H54 (cell line): Measurements from ENCODE around the gene STK32B.

Experiments used
- DNase-seq: peaks from one replicate; pipeline ENCODE4 v3.0.0; 2011; ENCODE audit warnings: low spot score, mixed read lengths; ENCODE audit not compliant: insufficient read length
- FAIRE-seq: peaks from 3 replicates; lab custom pipeline; 2011; peaks lifted over from hg19 to GRCh38; lab: Jason Lieb, UNC
- POLR2A ChIP-seq: IDR thresholded peaks from 2 replicates; pipeline ENCODE4 v1.6.1; 2011; ENCODE audit warnings: low read depth, mild to moderate bottlenecking, low read length

STK32B gene

GRCh38 chr4:5114950-5115349 is 63.7 kb downstream of the STK32B start:
- DNase-seq (no peak), FAIRE-seq (no peak)

GRCh38 chr4:5118091-5118786 is 67.0 kb downstream of the STK32B start:
- FAIRE-seq (no peak), DNase-seq (no peak)
- no peak for TF ChIP-seq POLR2A

More at GRCh38 chr4:5114950-5115349, 63.7 kb downstream of the STK32B start:
- TF ChIP-seq POLR2A: no peak

DNA sequence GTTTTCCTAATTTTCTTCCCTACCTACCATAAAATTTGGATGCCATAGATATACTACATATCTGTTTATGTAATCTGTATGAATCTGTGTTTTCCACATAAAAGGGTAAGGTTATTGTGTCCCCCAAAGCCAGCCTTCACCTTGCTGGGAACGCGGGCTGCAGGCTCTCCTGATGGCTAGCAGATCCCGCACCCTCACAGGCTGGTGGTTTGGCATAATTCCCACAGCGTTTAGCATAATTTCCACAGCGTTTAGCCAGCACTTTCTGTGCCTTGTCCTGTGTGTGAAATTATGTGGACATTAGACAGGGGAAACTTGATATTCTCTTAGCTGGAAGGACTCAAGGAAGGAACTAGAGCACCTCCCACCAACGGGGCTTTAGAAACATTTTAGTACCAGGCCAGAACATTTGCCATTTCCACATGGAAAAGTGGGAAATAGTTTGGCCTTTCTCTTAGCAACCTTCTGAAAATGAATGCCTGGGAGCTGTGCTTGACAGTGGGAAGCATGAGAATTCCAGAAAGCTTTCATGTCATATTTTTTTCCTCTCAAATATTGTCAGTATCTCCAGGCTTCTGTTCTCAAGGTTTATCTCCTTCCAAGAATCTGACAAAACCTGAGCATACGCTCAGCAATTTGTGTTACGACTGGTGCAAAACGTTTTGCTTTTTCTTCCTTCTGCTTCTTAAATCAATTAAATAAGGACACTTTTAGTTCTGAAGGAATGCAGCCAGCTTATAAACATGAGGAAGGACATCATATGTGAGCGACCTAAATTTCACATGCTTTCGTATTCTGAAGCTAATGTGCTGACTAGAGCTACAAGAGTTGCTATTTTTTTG is 67.9 kb downstream of the STK32B start:
- TF ChIP-seq POLR2A: no peak
- DNase-seq (no peak), FAIRE-seq (no peak)

- no peak for FAIRE-seq
- no peak for DNase-seq
- no peak for TF ChIP-seq POLR2A
These were observed 68.8 kb downstream of the STK32B start for GRCh38 chr4:5120067-5120466.

- DNase-seq: no peak
- no peak for FAIRE-seq
- TF ChIP-seq POLR2A: no peak
These were observed 69.2 kb downstream of the STK32B start for GRCh38 chr4:5120468-5120867.

DNA sequence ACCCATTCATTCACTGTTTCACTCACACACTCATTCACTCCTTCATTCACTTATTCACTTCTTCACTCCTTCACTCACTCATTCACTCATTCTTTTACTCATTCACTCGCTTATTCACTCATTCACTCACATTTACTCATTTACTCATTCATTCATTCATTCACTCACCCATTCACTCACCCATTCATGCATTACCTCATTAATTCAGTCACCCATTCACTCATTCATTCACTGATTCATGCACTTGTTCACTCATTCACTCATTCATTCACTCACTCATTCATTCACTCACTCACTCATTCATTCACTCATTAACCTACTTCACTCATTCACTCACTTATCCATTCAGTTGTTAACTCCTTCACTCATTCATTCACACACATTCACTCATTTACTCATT is 70.8 kb downstream of the STK32B start:
- DNase-seq: no peak
- no peak for FAIRE-seq
- no peak for TF ChIP-seq POLR2A

GRCh38 chr4:5124876-5125275 is 73.6 kb downstream of the STK32B start:
- no peak for TF ChIP-seq POLR2A
- FAIRE-seq (no peak), DNase-seq (no peak)

DNA sequence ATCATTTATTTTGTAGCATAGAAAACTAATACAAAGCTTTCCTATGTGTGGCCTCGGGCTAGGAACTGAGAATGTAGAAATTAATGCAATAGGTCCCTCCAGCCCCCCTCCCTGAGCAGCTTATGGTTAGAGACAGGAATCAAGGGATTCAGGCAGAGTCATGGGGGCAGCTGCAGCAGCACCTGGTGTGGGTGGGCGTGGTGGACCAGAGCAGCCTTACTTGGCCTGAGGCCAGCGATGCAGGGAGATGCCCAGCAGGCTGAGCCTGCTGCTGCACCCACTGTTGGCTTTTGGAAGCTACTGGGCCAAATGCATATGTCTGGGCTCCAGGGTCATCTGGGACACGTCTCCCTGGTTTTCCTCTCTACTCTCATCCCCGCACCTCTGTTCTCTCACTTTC is 74.0 kb downstream of the STK32B start:
- DNase-seq (no peak), FAIRE-seq (no peak)
- no peak for TF ChIP-seq POLR2A

DNA sequence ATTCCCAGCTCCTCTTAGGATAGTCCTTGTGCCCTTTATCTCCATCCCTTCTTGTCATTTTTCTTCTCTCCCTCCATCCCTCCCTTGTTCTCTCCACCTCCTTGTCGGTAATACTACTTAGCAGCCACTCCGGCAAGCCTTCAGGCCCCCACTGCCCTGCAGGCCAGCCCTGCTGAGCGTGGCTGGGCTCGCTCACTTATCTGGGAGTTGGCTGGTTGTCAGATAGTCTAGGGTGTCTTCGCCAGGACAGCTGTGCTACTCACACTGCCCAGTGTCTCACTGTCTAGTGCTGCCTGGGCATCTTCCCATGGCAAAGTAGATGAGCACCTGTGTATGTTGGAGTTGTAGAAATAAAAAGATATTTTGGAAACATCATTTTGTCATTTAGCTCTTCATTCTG is 75.0 kb downstream of the STK32B start:
- no peak for FAIRE-seq
- no peak for TF ChIP-seq POLR2A
- no peak for DNase-seq

DNA sequence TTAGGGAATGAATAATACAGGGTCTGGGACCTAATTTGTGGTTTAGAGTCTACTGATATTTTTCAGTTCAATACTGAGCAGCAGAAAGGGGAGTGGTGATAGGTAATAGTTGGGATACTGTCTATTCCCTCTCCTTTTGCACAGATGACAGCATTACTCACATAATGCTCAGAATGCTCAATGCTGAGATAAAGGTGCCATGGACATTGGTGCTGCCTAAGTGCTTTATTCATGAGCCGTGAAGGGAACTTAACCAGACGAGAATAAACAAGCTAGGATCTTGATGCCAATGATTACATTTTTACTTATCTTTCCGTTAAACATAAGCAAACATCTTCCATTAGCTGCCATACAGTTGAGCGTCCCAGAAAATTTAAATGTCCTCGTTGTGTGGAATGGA is 75.6 kb downstream of the STK32B start:
- TF ChIP-seq POLR2A: no peak
- DNase-seq (no peak), FAIRE-seq (no peak)

DNA sequence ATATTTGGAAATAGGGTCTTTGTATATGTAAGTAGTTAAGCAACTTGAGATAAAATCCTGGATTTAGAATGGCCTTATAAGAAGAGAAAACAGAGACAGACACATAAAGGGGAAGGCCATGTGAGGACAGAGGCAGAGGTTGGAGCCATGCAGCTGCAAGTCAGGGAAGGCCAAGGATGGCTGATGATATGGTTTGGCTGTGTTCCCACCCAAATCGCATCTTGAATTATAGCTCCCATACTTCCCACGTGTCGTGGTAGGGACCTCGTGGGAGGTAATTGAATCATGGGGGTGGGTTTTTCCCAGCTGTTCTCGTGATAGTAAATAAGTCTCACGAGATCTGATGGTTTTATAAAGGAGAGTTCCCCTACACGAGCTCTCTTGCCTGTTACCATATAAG is 76.3 kb downstream of the STK32B start:
- FAIRE-seq: no peak
- DNase-seq: no peak
- no peak for TF ChIP-seq POLR2A

GRCh38 chr4:5128569-5128968 is 77.3 kb downstream of the STK32B start:
- DNase-seq (no peak), FAIRE-seq (no peak)
- TF ChIP-seq POLR2A: no peak

DNA sequence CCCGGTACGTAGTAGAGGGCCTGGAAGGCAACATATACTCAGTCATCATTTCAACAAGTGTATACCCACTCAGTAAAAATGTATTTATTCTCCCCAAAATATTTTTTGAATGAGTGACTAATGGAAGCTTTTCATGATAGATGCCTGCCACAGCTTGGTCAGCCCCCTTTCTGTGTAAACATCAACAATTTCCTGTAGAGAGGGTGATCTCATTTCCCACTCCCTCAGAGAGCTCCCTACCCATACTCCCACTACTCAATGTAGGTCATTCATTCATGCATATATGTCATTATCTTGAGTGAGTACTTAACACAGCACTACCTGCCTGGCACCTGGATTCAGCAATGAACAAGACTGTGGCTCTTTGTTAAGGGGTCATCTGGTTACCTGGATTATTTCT is 81.9 kb downstream of the STK32B start:
- FAIRE-seq: no peak
- TF ChIP-seq POLR2A: no peak
- DNase-seq: no peak

DNA sequence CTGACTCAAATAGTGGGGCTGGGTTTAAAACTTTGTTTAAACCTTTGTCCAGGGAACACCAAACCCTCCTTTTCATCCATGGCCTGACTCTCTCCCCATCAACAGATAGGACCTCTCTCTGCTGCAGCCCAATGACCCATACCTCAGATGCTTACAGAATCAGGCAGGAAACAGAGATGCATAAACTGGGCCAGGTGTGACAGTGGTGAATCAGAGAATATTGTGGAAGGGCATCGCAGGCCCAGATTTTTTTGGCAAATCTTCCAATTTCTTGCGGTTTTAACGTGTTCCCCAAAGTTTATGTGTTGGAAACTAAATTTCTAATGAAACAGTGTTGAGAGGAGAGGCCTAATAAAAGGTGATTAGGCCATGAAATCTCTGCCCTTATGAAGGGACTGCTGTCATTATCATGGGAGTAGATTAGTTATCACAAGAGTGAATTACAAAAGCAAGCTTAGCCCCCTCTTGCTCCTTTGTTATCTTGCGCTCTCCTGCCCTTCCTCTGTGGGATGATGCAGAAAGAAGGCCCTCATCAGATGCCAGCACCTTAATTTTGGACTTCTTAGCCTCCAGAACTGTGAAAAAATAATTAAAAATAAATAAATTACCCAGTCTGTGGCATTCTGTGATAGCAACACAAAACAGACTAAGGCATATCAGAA is 82.8 kb downstream of the STK32B start:
- DNase-seq (no peak), FAIRE-seq (no peak)
- no peak for TF ChIP-seq POLR2A
